Spinal cord (tissue), 10 donors: ENCODE data around the gene VAV3. TPM values are rescaled to one million over a fixed set of nuclear protein-coding genes. Genes with fewer than 3 reads are reported as not detected.
A peak's percentile ranks its signal among the peaks of the same experiment; 100 is the strongest.

Experiments used
- DNase-seq, 6 donors: peaks; one replicate each; pipeline versions ENCODE4 v3.0.0 to v3.0.0-alpha.2; 2013 to 2015; ENCODE audit warnings: low spot score in 6 of 6, low read depth in 4 of 6
- H3K27ac ChIP-seq: one replicate; pipeline ENCODE4 v1.5.1; 2013; ENCODE audit warnings: low read depth, low read length, control low read depth
- H3K27me3 ChIP-seq: one replicate; pipeline ENCODE4 v1.6.1; 2013; ENCODE audit warnings: low read length; ENCODE audit not compliant: control insufficient read depth, insufficient read depth
- H3K36me3 ChIP-seq: one replicate; pipeline ENCODE4 v1.6.1; 2013; ENCODE audit warnings: low read length; ENCODE audit not compliant: control insufficient read depth, insufficient read depth
- H3K4me1 ChIP-seq: one replicate; pipeline ENCODE4 v1.6.1; 2013; ENCODE audit warnings: low read length; ENCODE audit not compliant: control insufficient read depth, insufficient read depth
- H3K4me3 ChIP-seq: one replicate; pipeline ENCODE4 v1.5.1; 2013; ENCODE audit warnings: low read depth, low read length, control low read depth
- H3K9me3 ChIP-seq: one replicate; pipeline ENCODE4 v1.6.1; 2013; ENCODE audit warnings: low read length; ENCODE audit not compliant: control insufficient read depth, insufficient read depth
- WGBS: methylation state at CpG from one replicate; pipeline ENCODE4 v1.1.5; 2013; ENCODE audit warnings: missing lambda C conversion rate; ENCODE audit not compliant: insufficient coverage; 5-methylcytosine and 5-hydroxymethylcytosine counted together
- polyA plus RNA-seq, 2 donors: library from polyadenylated mRNA; unstranded; fragments of 120-200 nt; gene quantifications; one replicate each; pipeline ENCODE4 v1.2.1, GENCODE V29; 2013; ENCODE audit not compliant: insufficient read length in 2 of 2
- total RNA-seq, 2 donors: library from RNA; depleted of rRNA in 1 of 2; stranded (reverse); fragments of 120-200 nt in 1 of 2; fragments of >200 nt in 1 of 2; gene quantifications; one replicate each; pipeline versions ENCODE4 v1.2.3 to v1.2.4, GENCODE V29; 2013 to 2014
- donor health status: healthy.

Gene VAV3
- total and polyA plus RNA-seq, 4 donors, result 6.1 to 13.6 (median 9.2) TPM

- Histone ChIP-seq H3K4me1 (no peaks in the 10 kb centered on the region), H3K36me3 (no peaks in the 10 kb centered on the region), H3K27ac (no peak overlapping the region), H3K9me3 (no peaks in the 10 kb centered on the region), H3K27me3 (no peaks in the 10 kb centered on the region), H3K4me3 (no peak overlapping the region)
- 100% methylated on average over 2 of the region's 3 CpGs for WGBS
- no peak for DNase-seq
These were observed 405.1 kb downstream of the VAV3 start for GRCh38 chr1:107559881-107560280.

GRCh38 chr1:107557095-107557494, 407.9 kb downstream of the VAV3 start:
- Histone ChIP-seq H3K36me3 (no peaks in the 10 kb centered on the region), H3K27ac (no peak overlapping the region), H3K27me3 (no peaks in the 10 kb centered on the region), H3K4me3 (no peak overlapping the region), H3K9me3 (no peaks in the 10 kb centered on the region), H3K4me1 (no peaks in the 10 kb centered on the region)
- 100% methylated on average over 1 of the region's 2 CpGs for WGBS
- DNase-seq, result no peak

- no peaks in the 10 kb centered on the region for H3K27me3 ChIP-seq
- no peak overlapping the region for H3K27ac ChIP-seq
- no peaks in the 10 kb centered on the region for H3K9me3 ChIP-seq
- H3K36me3 ChIP-seq, result no peaks in the 10 kb centered on the region
- no peak for DNase-seq
- H3K4me3 ChIP-seq, result no peak overlapping the region
- H3K4me1 ChIP-seq, result no peaks in the 10 kb centered on the region
These were observed 409.4 kb downstream of the VAV3 start for GRCh38 chr1:107555578-107555977.

- no peaks in the 10 kb centered on the region for H3K36me3 ChIP-seq
- no peaks in the 10 kb centered on the region for H3K9me3 ChIP-seq
- no peak overlapping the region for H3K4me3 ChIP-seq
- no peak overlapping the region for H3K27ac ChIP-seq
- H3K27me3 ChIP-seq, result no peaks in the 10 kb centered on the region
- H3K4me1 ChIP-seq, result no peaks in the 10 kb centered on the region
- WGBS, result 67% methylated on average over 1 of the region's 1 CpG
- no peak for DNase-seq
These were observed 412.2 kb downstream of the VAV3 start for GRCh38 chr1:107552781-107553180.

- peak in 1 of 6 donors; percentile 61 for DNase-seq
- no peaks in the 10 kb centered on the region for H3K27me3 ChIP-seq
- 88% methylated on average over 1 of the region's 1 CpG for WGBS
These were observed 413.5 kb downstream of the VAV3 start for GRCh38 chr1:107551456-107551855.

GRCh38 chr1:107550358-107550757, 414.6 kb downstream of the VAV3 start:
- WGBS, result 93% methylated on average over 3 of the region's 5 CpGs
- Histone ChIP-seq H3K4me1 (no peaks in the 10 kb centered on the region), H3K27ac (no peak overlapping the region), H3K4me3 (no peak overlapping the region), H3K9me3 (no peaks in the 10 kb centered on the region), H3K27me3 (no peaks in the 10 kb centered on the region), H3K36me3 (no peaks in the 10 kb centered on the region)
- no peak for DNase-seq

More at GRCh38 chr1:107551456-107551855, 413.5 kb downstream of the VAV3 start:
- H3K9me3 ChIP-seq, result no peaks in the 10 kb centered on the region
- H3K4me1 ChIP-seq, result no peaks in the 10 kb centered on the region
- H3K27ac ChIP-seq, result no peak overlapping the region
- no peaks in the 10 kb centered on the region for H3K36me3 ChIP-seq
- no peak overlapping the region for H3K4me3 ChIP-seq

- no peak overlapping the region for H3K4me3 ChIP-seq
- 95% methylated on average over 3 of the region's 3 CpGs for WGBS
- no peaks in the 10 kb centered on the region for H3K9me3 ChIP-seq
- DNase-seq, result no peak
- H3K27me3 ChIP-seq, result no peaks in the 10 kb centered on the region
- H3K27ac ChIP-seq, result no peak overlapping the region
- H3K36me3 ChIP-seq, result no peaks in the 10 kb centered on the region
- no peaks in the 10 kb centered on the region for H3K4me1 ChIP-seq
These were observed 415.7 kb downstream of the VAV3 start for GRCh38 chr1:107549152-107549810.

- Histone ChIP-seq H3K9me3 (no peaks in the 10 kb centered on the region), H3K27me3 (no peaks in the 10 kb centered on the region), H3K36me3 (no peaks in the 10 kb centered on the region), H3K4me3 (no peak overlapping the region), H3K4me1 (no peaks in the 10 kb centered on the region), H3K27ac (no peak overlapping the region)
- 68% methylated on average over 3 of the region's 3 CpGs for WGBS
- DNase-seq, result no peak
These were observed 416.7 kb downstream of the VAV3 start for GRCh38 chr1:107548276-107548675.

- H3K9me3 ChIP-seq, result no peaks in the 10 kb centered on the region
- H3K36me3 ChIP-seq, result no peaks in the 10 kb centered on the region
- H3K27me3 ChIP-seq, result no peaks in the 10 kb centered on the region
- no peak overlapping the region for H3K4me3 ChIP-seq
- H3K27ac ChIP-seq, result no peak overlapping the region
- H3K4me1 ChIP-seq, result no peaks in the 10 kb centered on the region
- 100% methylated on average over 2 of the region's 4 CpGs for WGBS
- no peak for DNase-seq
These were observed 417.4 kb downstream of the VAV3 start for GRCh38 chr1:107547363-107548155.

GRCh38 chr1:107546576-107546975, 418.4 kb downstream of the VAV3 start:
- Histone ChIP-seq H3K27me3 (no peaks in the 10 kb centered on the region), H3K9me3 (no peaks in the 10 kb centered on the region), H3K36me3 (no peaks in the 10 kb centered on the region), H3K4me1 (no peaks in the 10 kb centered on the region), H3K4me3 (no peak overlapping the region), H3K27ac (no peak overlapping the region)
- 98% methylated on average over 4 of the region's 4 CpGs for WGBS
- no peak for DNase-seq
